Caco-2 (cell line): ENCODE measurements around the gene UBXN6. TPM values are rescaled to one million over a fixed set of nuclear protein-coding genes. Genes with fewer than 3 reads are reported as not detected.
A peak's percentile ranks its signal among the peaks of the same experiment; 100 is the strongest.

Source experiments
- BruUV-seq: library from RNA; stranded (reverse); fragments of 400-500 nt; replicated peaks from 2 replicates; lab custom pipeline; 2021; lab: Mats Ljungman, UMichigan
- CTCF ChIA-PET: fragments of 300-600 bp; sonication (Branson Sonifier 250); formaldehyde crosslinking; loops from one replicate; lab custom pipeline; 2022; ENCODE audit warnings: antibody characterized with exemption; lab: Charles Lee
- POLR2A ChIA-PET: fragments of 300-600 bp; sonication (Branson Sonifier 250); formaldehyde crosslinking; loops from one replicate; lab custom pipeline; 2022; ENCODE audit warnings: antibody characterized with exemption; lab: Charles Lee
- DNase-seq, 2 experiments: peaks; one replicate each; pipeline versions ENCODE4 v3.0.0 to v3.0.0-alpha.2; 2020 to 2022
- H3K27me3 ChIP-seq: replicated peaks from 2 replicates; pipeline ENCODE4 v1.6.0; 2011; ENCODE audit warnings: low read length; ENCODE audit not compliant: control insufficient read depth, insufficient read depth
- H3K36me3 ChIP-seq: 2 replicates; pipeline ENCODE4 v1.5.1; 2011; ENCODE audit warnings: low read length; ENCODE audit not compliant: control insufficient read depth, insufficient read depth
- H3K4me1 ChIP-seq: fragments of 250-450 bp; sonication (Bioruptor Pico); 2 replicates; pipeline ENCODE4 v1.5.1; 2020; ENCODE audit warnings: mild to moderate bottlenecking
- H3K4me3 ChIP-seq: 2 replicates; pipeline ENCODE4 v1.5.1; 2011; ENCODE audit warnings: low read depth, mild to moderate bottlenecking, control low read depth, low read length
- H3K9me3 ChIP-seq: fragments of 250-450 bp; sonication (Bioruptor Pico); 2 replicates; pipeline ENCODE4 v1.5.1; 2020; ENCODE audit warnings: mild to moderate bottlenecking, moderate library complexity
- H3K27ac Mint-ChIP-seq: one replicate; pipeline ENCODE4 v1.8.0; 2022; ENCODE audit warnings: mixed read lengths; ENCODE audit not compliant: unreplicated experiment
- H3K27me3 Mint-ChIP-seq: one replicate; pipeline ENCODE4 v1.8.0; 2022; ENCODE audit warnings: mixed read lengths; ENCODE audit not compliant: insufficient read depth, unreplicated experiment
- H3K36me3 Mint-ChIP-seq: one replicate; pipeline ENCODE4 v1.8.0; 2022; ENCODE audit warnings: mild to moderate bottlenecking, mixed read lengths; ENCODE audit not compliant: insufficient read depth, unreplicated experiment
- H3K4me1 Mint-ChIP-seq: one replicate; pipeline ENCODE4 v1.8.0; 2022; ENCODE audit warnings: low read depth, mixed read lengths; ENCODE audit not compliant: unreplicated experiment
- H3K4me3 Mint-ChIP-seq: one replicate; pipeline ENCODE4 v1.8.0; 2022; ENCODE audit warnings: mild to moderate bottlenecking, moderate library complexity, mixed read lengths; ENCODE audit not compliant: unreplicated experiment
- H3K9me3 Mint-ChIP-seq: one replicate; pipeline ENCODE4 v1.8.0; 2022; ENCODE audit warnings: mixed read lengths; ENCODE audit not compliant: unreplicated experiment
- CTCF ChIP-seq, 2 experiments: fragments of 200-600 bp in 1 of 2; IDR thresholded peaks; 1 replicate in 1 of 2; 2 replicates in 1 of 2; pipeline versions ENCODE4 v1.5.1 to v1.8.0; 2011 to 2022; ENCODE audit warnings: antibody characterized with exemption in 1 of 2, control low read depth in 1 of 2, inconsistent platforms in 1 of 2, low read depth in 1 of 2, low read length in 1 of 2, mild to moderate bottlenecking in 1 of 2, moderate library complexity in 1 of 2; ENCODE audit not compliant: insufficient read depth in 1 of 2, severe bottlenecking in 1 of 2, unreplicated experiment in 1 of 2
- intact Hi-C: fragments of 100-400 bp; cut with micrococcal nuclease; formaldehyde crosslinking; loops from one replicate; pipeline ENCODE4 v1.10.0; 2022; ENCODE audit not compliant: unreplicated experiment
- total RNA-seq: library from RNA; stranded (reverse); gene quantifications from 2 replicates; pipeline ENCODE4 v1.2.3, GENCODE V29; 2022

The UBXN6 gene
- total RNA-seq, 1 experiment from 2014 or later = 42.9 TPM

- Histone ChIP-seq H3K9me3 (no peaks in the 10 kb centered on the region), H3K4me1 (no peaks in the 10 kb centered on the region), H3K27me3 (no peaks in the 10 kb centered on the region), H3K4me3 (no peak overlapping the region), H3K36me3 (peaks cover 3% of the 10 kb centered on the region)
- Mint-ChIP-seq H3K4me3 (no peak overlapping the region), H3K4me1 (no peaks in the 10 kb centered on the region), H3K27ac (no peak overlapping the region), H3K9me3 (no peaks in the 10 kb centered on the region), H3K36me3 (peaks cover 91% of the 10 kb centered on the region), H3K27me3 (no peaks in the 10 kb centered on the region)
- POLR2A ChIA-PET = no interaction called here
- CTCF ChIA-PET = no interaction called here
- intact Hi-C loops = no loop called here
- BruUV-seq = no TSS peak
- TF ChIP-seq CTCF (IDR thresholded peaks at IDR 0.05; ENCODE audit: insufficient read depth in 1 of 2, low read depth in 1 of 2, low read length in 1 of 2, severe bottlenecking in 1 of 2, unreplicated experiment in 1 of 2) = no peak
- no peak for DNase-seq
These were observed 25.6 kb downstream of the UBXN6 start for GRCh38 chr19:4431808-4432674.

DNA sequence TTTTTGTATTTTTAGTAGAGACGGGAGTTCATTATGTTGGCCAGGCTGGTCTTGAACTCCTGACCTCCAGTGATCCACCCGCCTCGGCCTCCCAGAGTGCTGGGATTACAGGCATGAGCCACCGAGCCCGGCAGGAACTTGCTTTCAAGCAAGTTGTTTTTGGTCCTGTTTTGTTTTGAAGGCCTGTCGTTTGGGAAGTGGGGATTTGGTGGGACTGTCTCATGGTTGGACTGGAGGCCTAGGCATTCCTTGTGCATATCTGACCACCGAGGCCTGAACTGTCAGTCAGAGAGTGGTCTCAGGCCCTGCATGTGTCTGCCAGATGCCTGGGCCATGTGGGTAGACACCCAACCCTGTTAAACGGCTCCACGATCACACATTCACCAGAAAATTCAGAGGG lies 26.3 kb downstream of the UBXN6 start:
- no peak for DNase-seq
- H3K4me3 ChIP-seq = no peak overlapping the region
- no TSS peak for BruUV-seq
- intact Hi-C loops = no loop called here
- H3K36me3 ChIP-seq = peaks cover 3% of the 10 kb centered on the region
- H3K27me3 ChIP-seq = no peaks in the 10 kb centered on the region
- TF ChIP-seq CTCF (IDR thresholded peaks at IDR 0.05; ENCODE audit: insufficient read depth in 1 of 2, low read depth in 1 of 2, low read length in 1 of 2, severe bottlenecking in 1 of 2, unreplicated experiment in 1 of 2) = no peak
- no peaks in the 10 kb centered on the region for H3K4me1 ChIP-seq
- no peaks in the 10 kb centered on the region for H3K4me1 Mint-ChIP-seq
- CTCF ChIA-PET = no interaction called here
- no peak overlapping the region for H3K4me3 Mint-ChIP-seq
- POLR2A ChIA-PET = no interaction called here
- no peaks in the 10 kb centered on the region for H3K9me3 ChIP-seq
- H3K27ac Mint-ChIP-seq = no peak overlapping the region
- no peaks in the 10 kb centered on the region for H3K27me3 Mint-ChIP-seq
- H3K9me3 Mint-ChIP-seq = no peaks in the 10 kb centered on the region
- H3K36me3 Mint-ChIP-seq = peaks cover 91% of the 10 kb centered on the region

DNA sequence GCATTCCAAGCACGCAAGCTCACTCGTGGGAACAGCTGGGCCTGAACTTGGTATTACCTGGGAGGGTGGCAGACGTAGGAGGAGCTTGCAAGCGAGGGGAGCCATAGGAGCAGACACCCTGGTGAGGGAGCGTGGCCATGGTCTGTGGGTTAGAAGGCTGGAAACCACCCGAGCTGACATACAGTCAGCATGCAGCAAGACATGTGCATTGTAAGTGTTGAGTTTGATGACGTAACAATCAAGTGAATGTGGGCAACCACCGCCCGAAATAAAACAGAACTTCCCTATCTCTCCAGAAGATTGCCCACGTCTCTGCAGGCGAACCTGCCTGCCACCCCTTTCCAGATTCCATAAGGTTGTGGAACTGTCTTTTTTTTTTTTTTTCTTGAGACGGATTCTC lies 26.8 kb downstream of the UBXN6 start:
- H3K36me3 ChIP-seq = peaks cover 3% of the 10 kb centered on the region
- H3K9me3 ChIP-seq = no peaks in the 10 kb centered on the region
- peaks cover 95% of the 10 kb centered on the region for H3K36me3 Mint-ChIP-seq
- no peak for DNase-seq
- no peaks in the 10 kb centered on the region for H3K27me3 ChIP-seq
- no peak for TF ChIP-seq CTCF (IDR thresholded peaks at IDR 0.05; ENCODE audit: insufficient read depth in 1 of 2, low read depth in 1 of 2, low read length in 1 of 2, severe bottlenecking in 1 of 2, unreplicated experiment in 1 of 2)
- intact Hi-C loops = no loop called here
- no peak overlapping the region for H3K4me3 ChIP-seq
- H3K27me3 Mint-ChIP-seq = no peaks in the 10 kb centered on the region
- no peaks in the 10 kb centered on the region for H3K9me3 Mint-ChIP-seq
- H3K4me3 Mint-ChIP-seq = no peak overlapping the region
- no peaks in the 10 kb centered on the region for H3K4me1 Mint-ChIP-seq
- BruUV-seq = no TSS peak
- POLR2A ChIA-PET = no interaction called here
- H3K4me1 ChIP-seq = no peaks in the 10 kb centered on the region
- CTCF ChIA-PET = no interaction called here
- peak overlapping the region; percentile 41 for H3K27ac Mint-ChIP-seq
